H1 (cell line): ENCODE measurements around the gene RNF208. TPM values are rescaled to one million over a fixed set of nuclear protein-coding genes. Genes with fewer than 3 reads are reported as not detected.

Source experiments
- USF2 ChIP-seq: IDR thresholded peaks from 2 replicates; pipeline ENCODE4 v1.6.1; 2011; ENCODE audit warnings: low read length, improper control_type of control experiment
- polyA plus RNA-seq, 7 experiments: library from polyadenylated mRNA; depleted of rRNA in 3 of 7; stranded (reverse) in 5 of 7; unstranded in 2 of 7; fragments of >200 nt in 5 of 7; fragments of 200-250 nt in 2 of 7; gene quantifications; 1 replicate in 5 of 7; 2 replicates in 1 of 7; 4 replicates in 1 of 7; pipeline versions ENCODE4 v1.2.1 to v1.2.3, GENCODE V29; 2011 to 2013; ENCODE audit warnings: missing spikeins in 2 of 7, mixed read lengths in 2 of 7
- total RNA-seq: library from RNA; stranded (reverse); fragmentation: NEBNext Ultra II Directional; extraction: Animal tissue kit (Norgen Biotek cat#: 25700); gene quantifications from 2 replicates; pipeline ENCODE4 v1.2.1, GENCODE V29; 2021

RNF208 gene
- total and polyA plus RNA-seq, 2 of the 8 experiments (the other 6 are each of a cell fraction or from before 2014, with no cell fraction given) = 2.7 to 7.7 TPM

- no peak for TF ChIP-seq USF2
Measured at GRCh38 chr9:137172901-137173795, 48.9 kb downstream of the RNF208 start (continued).
